ENCODE results near the gene PDPK1. TPM values are rescaled to one million over a fixed set of nuclear protein-coding genes. Genes with fewer than 3 reads are reported as not detected.

Gene PDPK1
- total RNA-seq, 1 donor from 2014 or later, result 46.4 TPM

- peaks cover 17% of the 10 kb centered on the region for H3K4me1 ChIP-seq
- H3K4me3 ChIP-seq, result no peak overlapping the region
- no peaks in the 10 kb centered on the region for H3K27me3 ChIP-seq (ENCODE audit: low read depth)
- no peak for TF ChIP-seq CTCF (IDR thresholded peaks at IDR 0.05; ENCODE audit: borderline replicate concordance)
- H3K27ac ChIP-seq (replicated peaks), result no peak overlapping the region
- H3K36me3 ChIP-seq, result peaks cover 62% of the 10 kb centered on the region
- DNase-seq, result no peak
- intact Hi-C loops (cut with micrococcal nuclease), result no loop called here
- H3K9me3 ChIP-seq (replicated peaks), result no peaks in the 10 kb centered on the region
Measured at GRCh38 chr16:2591476-2592240, 53.8 kb downstream of the PDPK1 start.

GRCh38 chr16:2592786-2593185 is 55.0 kb downstream of the PDPK1 start:
- H3K36me3 ChIP-seq, result peaks cover 62% of the 10 kb centered on the region
- no peaks in the 10 kb centered on the region for H3K27me3 ChIP-seq (ENCODE audit: low read depth)
- H3K27ac ChIP-seq (replicated peaks), result no peak overlapping the region
- intact Hi-C loops (cut with micrococcal nuclease), result no loop called here
- TF ChIP-seq CTCF (IDR thresholded peaks at IDR 0.05; ENCODE audit: borderline replicate concordance), result no peak
- no peak for DNase-seq
- H3K9me3 ChIP-seq (replicated peaks), result no peaks in the 10 kb centered on the region
- peaks cover 17% of the 10 kb centered on the region for H3K4me1 ChIP-seq
- H3K4me3 ChIP-seq, result no peak overlapping the region

- Histone ChIP-seq H3K9me3 (replicated peaks) (no peaks in the 10 kb centered on the region), H3K27me3 (ENCODE audit: low read depth) (no peaks in the 10 kb centered on the region), H3K4me1 (peaks cover 29% of the 10 kb centered on the region), H3K4me3 (no peak overlapping the region), H3K36me3 (peaks cover 47% of the 10 kb centered on the region), H3K27ac (replicated peaks) (no peak overlapping the region)
- intact Hi-C loops (cut with micrococcal nuclease), result no loop called here
- TF ChIP-seq CTCF (IDR thresholded peaks at IDR 0.05; ENCODE audit: borderline replicate concordance), result no peak
- no peak for DNase-seq
Measured at GRCh38 chr16:2595393-2596205, 57.8 kb downstream of the PDPK1 start.

DNA sequence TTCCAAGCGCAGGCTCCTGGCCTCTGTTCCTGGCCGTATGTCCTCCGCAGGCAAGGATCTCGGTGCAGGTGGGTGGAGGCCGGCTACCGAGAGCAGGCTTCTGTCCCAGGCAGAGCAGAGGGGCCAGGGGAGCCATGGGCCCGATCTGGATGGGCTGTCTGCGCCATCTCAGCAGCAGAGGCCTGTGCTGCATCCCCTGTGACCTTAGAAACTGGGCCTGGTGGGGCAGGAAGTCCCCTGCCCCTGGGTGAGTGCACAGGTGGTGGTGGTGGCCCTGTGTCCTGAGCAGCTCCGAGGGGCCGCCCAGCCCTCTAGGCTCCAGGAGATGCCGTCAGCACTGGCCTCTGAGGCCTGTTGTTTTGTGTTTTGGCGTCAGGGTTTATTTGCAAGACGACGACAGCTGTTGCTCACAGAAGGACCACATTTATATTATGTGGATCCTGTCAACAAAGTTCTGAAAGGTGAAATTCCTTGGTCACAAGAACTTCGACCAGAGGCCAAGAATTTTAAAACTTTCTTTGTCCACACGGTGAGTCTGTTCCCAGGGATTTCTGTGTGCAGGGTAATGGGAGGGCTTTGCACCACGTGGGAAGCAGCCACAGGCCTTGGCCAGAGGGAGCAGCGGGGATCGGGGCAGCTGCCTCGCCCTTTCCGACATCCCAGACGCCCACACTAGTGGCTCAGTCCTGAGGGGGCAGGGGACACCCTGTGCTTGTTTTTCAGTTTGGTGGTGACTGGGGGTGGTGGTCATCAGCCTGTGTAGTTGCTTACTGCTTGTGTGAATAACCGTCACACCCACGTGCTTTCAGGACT is 59.1 kb downstream of the PDPK1 start:
- Histone ChIP-seq H3K36me3 (peaks cover 36% of the 10 kb centered on the region), H3K4me3 (no peak overlapping the region), H3K9me3 (replicated peaks) (no peaks in the 10 kb centered on the region), H3K27ac (replicated peaks) (no peak overlapping the region), H3K27me3 (ENCODE audit: low read depth) (no peaks in the 10 kb centered on the region), H3K4me1 (peaks cover 37% of the 10 kb centered on the region)
- intact Hi-C loops (cut with micrococcal nuclease), result no loop called here
- no peak for TF ChIP-seq CTCF (IDR thresholded peaks at IDR 0.05; ENCODE audit: borderline replicate concordance)
- no peak for DNase-seq

GRCh38 chr16:2597560-2597902 is 59.7 kb downstream of the PDPK1 start:
- Histone ChIP-seq H3K4me1 (peaks cover 40% of the 10 kb centered on the region), H3K9me3 (replicated peaks) (no peaks in the 10 kb centered on the region), H3K4me3 (no peak overlapping the region), H3K27ac (replicated peaks) (no peak overlapping the region), H3K36me3 (peaks cover 35% of the 10 kb centered on the region), H3K27me3 (ENCODE audit: low read depth) (no peaks in the 10 kb centered on the region)
- intact Hi-C loops (cut with micrococcal nuclease), result no loop called here
- TF ChIP-seq CTCF (IDR thresholded peaks at IDR 0.05; ENCODE audit: borderline replicate concordance), result no peak
- no peak for DNase-seq
